ENCODE measurements around the gene UGT1A4. TPM values are rescaled to one million over a fixed set of nuclear protein-coding genes. Genes with fewer than 3 reads are reported as not detected.

The UGT1A4 gene
- total RNA-seq, 4 donors from 2014 or later = 0.13 to 3.8 (median 0.45) TPM

DNA sequence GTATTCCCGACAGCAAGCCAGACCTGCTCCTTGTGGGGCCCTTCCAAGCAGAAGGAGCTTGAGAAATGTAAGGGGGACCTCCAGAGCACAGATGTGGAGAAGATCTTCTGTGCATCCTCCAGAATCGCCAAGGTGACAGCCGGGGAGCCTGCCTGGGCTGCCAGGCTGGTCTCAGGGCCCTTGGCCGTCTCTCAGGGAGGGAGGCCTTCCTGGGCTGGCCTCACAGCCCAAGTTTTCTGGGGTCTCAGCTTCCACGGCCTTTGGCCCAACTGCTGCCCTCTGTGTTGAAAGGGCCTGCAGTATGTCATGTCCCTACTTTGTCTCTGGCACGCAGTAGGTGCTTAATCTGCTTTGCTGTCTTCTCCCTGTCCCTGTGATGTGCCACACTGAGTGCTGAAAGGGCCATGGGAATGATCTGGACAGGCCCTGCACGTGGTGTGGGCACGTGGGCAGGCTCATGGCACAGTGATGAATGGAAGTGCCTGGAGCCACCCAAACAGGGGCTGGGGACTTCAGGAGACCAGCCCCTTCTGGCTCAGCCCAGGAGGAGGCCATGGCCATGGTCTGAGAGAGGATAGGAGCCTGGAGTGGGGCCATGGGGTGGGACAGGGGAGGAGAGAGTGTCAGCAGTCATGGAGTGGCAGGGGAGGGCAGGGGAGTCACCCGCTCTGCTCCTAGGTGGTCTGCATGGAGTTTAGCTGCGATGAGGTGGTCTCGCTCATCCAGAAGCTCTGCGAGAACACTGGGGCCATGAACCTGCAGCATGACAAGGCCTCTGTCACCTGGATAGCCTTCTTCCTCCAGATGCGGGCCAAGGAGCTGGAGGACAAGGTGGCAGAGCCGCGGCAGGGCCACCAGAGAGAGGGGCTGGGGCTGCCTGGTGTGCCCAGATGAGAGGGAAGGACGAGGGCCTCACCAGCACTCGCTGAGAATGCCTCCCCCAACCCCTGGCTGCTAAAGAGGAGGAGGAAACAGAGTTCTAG lies 100.4 kb downstream of the UGT1A4 start:
- TF ChIP-seq CTCF (IDR thresholded peaks at IDR 0.05) (no peak), POLR2A (IDR thresholded peaks at IDR 0.05) (no peak)
- H3K27me3 ChIP-seq = no peaks in the 10 kb centered on the region
- H3K4me3 ChIP-seq (replicated peaks in 1 of 3) = no peak overlapping the region
- intact Hi-C loops (cut with DNase I) = no loop called here
- DNase-seq = no peak
- 81 to 82% methylated on average over 14 to 17 of the region's 17 CpGs for WGBS, 2 donors
- H3K36me3 ChIP-seq = no peaks in the 10 kb centered on the region
- no peaks in the 10 kb centered on the region for H3K4me1 ChIP-seq
- no peak overlapping the region for H3K27ac ChIP-seq
- H3K9me3 ChIP-seq = no peaks in the 10 kb centered on the region

DNA sequence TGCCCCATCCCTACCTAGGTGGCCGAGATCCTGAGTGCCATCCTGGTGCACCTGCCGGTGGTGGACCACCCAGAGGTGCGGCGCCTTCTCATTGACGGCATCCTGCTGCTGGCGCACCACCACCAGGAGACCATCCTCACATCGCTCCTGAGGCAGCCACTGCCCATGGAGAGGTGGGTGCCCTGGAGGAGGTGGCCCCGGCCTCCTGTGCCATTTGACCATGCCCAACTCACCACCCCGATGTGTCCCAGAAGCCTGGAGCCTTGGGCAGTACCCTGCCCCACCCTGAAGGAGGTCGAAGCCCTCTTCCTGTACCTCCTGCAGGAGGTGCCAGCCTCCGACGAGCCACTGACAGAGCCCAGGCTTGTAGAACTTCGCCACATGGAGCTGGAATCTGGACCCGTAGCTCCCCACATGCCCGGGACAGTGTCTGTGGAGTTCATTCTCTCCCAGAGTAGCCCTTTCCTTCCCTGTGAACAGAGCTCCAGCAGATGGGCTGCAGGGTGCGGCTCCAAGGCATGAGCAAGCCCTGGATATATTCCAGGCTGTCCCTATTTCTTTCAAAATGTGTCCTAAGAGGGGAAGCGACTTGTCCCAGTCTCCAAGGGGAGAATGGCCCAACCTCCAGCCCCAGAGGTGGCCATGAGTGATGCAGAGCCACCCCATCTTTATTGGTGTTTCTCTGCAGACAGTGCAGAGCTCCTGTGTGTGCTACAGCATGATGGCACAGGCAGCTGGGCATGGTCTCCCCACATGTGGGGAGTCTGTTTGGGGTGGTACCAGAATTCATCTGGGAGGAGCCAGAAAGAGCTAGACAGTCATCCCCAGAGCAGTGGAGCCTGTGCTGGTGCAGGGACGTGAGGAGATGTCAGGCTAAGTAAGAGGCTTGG lies 101.6 kb downstream of the UGT1A4 start:
- no peaks in the 10 kb centered on the region for H3K9me3 ChIP-seq
- H3K36me3 ChIP-seq = no peaks in the 10 kb centered on the region
- TF ChIP-seq POLR2A (IDR thresholded peaks at IDR 0.05) (no peak), CTCF (IDR thresholded peaks at IDR 0.05) (no peak)
- H3K27me3 ChIP-seq = no peaks in the 10 kb centered on the region
- H3K4me1 ChIP-seq = no peaks in the 10 kb centered on the region
- no peak overlapping the region for H3K27ac ChIP-seq
- intact Hi-C loops (cut with DNase I) = no loop called here
- 81 to 96% methylated on average over 5 to 7 of the region's 18 CpGs for WGBS, 2 donors
- DNase-seq = no peak
- no peak overlapping the region for H3K4me3 ChIP-seq (replicated peaks in 1 of 3)

DNA sequence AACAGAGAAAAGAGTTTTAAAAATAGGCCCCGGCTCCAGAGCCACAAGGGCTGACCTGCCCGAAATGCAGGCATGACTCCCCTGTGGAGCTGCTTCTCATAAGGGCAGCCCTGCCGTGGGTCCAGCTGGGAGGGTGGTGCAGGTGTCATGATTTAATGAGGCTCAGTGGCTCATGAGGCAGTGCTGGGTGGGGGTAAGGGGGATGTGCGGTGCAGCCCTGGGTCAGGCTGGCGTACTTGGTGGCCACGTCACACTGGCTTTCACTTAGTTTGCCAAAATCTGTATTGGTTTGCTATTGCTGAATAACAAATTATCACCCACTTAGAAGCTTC lies 102.2 kb downstream of the UGT1A4 start:
- TF ChIP-seq POLR2A (IDR thresholded peaks at IDR 0.05) (no peak), CTCF (IDR thresholded peaks at IDR 0.05) (no peak)
- no peaks in the 10 kb centered on the region for H3K36me3 ChIP-seq

GRCh38 chr2:233821196-233821595 lies 102.7 kb downstream of the UGT1A4 start:
- TF ChIP-seq POLR2A (IDR thresholded peaks at IDR 0.05) = no peak
- TF ChIP-seq CTCF (IDR thresholded peaks at IDR 0.05) = no peak
- intact Hi-C loops (cut with DNase I) = no loop called here

More for the DNA sequence above, 102.2 kb downstream of the UGT1A4 start:
- no peaks in the 10 kb centered on the region for H3K9me3 ChIP-seq
- intact Hi-C loops (cut with DNase I) = no loop called here
- H3K4me1 ChIP-seq = no peaks in the 10 kb centered on the region
- H3K27me3 ChIP-seq = no peaks in the 10 kb centered on the region
- no peak for DNase-seq
- WGBS, 2 donors = 78 to 88% methylated on average over 6 of the region's 6 CpGs
- no peak overlapping the region for H3K4me3 ChIP-seq (replicated peaks in 1 of 3)
- H3K27ac ChIP-seq = no peak overlapping the region

More at GRCh38 chr2:233821196-233821595, 102.7 kb downstream of the UGT1A4 start:
- no peak overlapping the region for H3K4me3 ChIP-seq (replicated peaks in 1 of 3)
- DNase-seq = no peak
- H3K36me3 ChIP-seq = no peaks in the 10 kb centered on the region
- WGBS, 2 donors = 87 to 89% methylated on average over 3 of the region's 3 CpGs
- no peak overlapping the region for H3K27ac ChIP-seq
- H3K9me3 ChIP-seq = no peaks in the 10 kb centered on the region
- no peaks in the 10 kb centered on the region for H3K4me1 ChIP-seq
- H3K27me3 ChIP-seq = no peaks in the 10 kb centered on the region

Measured in thyroid gland (tissue), 4 donors.